ENCODE measurements around the gene RNU1-3. TPM values are rescaled to one million over a fixed set of nuclear protein-coding genes. Genes with fewer than 3 reads are reported as not detected.
"Not testable (repeated sequence)": the region's sequence is repeated elsewhere in the genome, so short reads cannot be mapped to it uniquely, and the experiment has no call there.

The RNU1-3 gene
- total RNA-seq, 1 experiment from 2014 or later: 1,290 TPM

DNA sequence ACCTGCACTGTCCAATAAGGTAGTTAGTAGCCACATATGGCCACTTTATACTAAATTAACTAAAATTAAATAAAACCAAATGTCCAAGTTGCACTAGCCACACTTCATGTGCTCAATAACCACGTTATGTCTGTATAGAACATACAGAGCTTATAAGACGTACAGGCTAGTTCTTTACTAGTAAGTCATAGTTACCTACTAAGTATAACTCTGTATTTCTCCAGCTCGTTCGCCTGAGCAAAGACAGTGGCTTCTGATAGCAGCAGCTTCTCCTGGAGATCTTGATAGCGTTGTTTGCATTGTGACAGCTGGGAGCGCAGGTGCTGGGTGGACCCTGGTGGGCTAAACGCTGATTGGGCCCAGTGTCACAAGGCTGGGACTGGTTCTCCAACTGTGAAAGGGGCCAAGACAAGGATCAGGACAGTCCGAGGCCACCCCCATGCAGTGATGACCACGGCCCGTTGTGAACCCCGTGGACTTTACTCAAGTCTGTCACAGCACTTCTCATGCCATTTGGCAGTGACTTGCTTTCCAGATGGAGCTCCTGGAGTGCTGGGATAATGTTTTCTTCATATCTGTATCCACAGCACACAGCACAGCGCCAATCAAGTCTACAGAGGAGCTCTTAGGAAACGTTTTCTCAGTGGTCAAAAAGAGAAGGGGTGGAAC is 20.5 kb upstream of the RNU1-3 start:
- H3K27me3 ChIP-seq (ENCODE audit: control insufficient read depth, insufficient read depth, low read length); intact Hi-C loops (cut with micrococcal nuclease; ENCODE audit: unreplicated experiment); H3K4me1 ChIP-seq (ENCODE audit: control insufficient read depth, insufficient read depth, low read length); DNase-seq (ENCODE audit: low read depth, low spot score); BruUV-seq (replicated peaks); H3K27ac ChIP-seq (ENCODE audit: low read length); in situ Hi-C loops (cut with HindIII; ENCODE audit: low pct_unique_long_range_greater_than_20kb, low sequenced_read_pairs); H3K4me3 ChIP-seq (ENCODE audit: low read depth in 2 of 2, low read length in 2 of 2); POLR2A ChIA-PET; H3K36me3 ChIP-seq (ENCODE audit: control insufficient read depth, insufficient read depth, low read length); H3K9me3 ChIP-seq (ENCODE audit: control insufficient read depth, insufficient read depth, low read depth, low read length); CTCF ChIA-PET: not testable (repeated sequence)
- peak; percentile 60; the same call in 1 of the 2 replicates for ATAC-seq

- ATAC-seq; DNase-seq (ENCODE audit: low read depth, low spot score); POLR2A ChIA-PET; H3K27me3 ChIP-seq (ENCODE audit: control insufficient read depth, insufficient read depth, low read length); H3K36me3 ChIP-seq (ENCODE audit: control insufficient read depth, insufficient read depth, low read length); intact Hi-C loops (cut with micrococcal nuclease; ENCODE audit: unreplicated experiment); H3K27ac ChIP-seq (ENCODE audit: low read length); BruUV-seq (replicated peaks); H3K4me1 ChIP-seq (ENCODE audit: control insufficient read depth, insufficient read depth, low read length); in situ Hi-C loops (cut with HindIII; ENCODE audit: low pct_unique_long_range_greater_than_20kb, low sequenced_read_pairs); H3K4me3 ChIP-seq (ENCODE audit: low read depth in 2 of 2, low read length in 2 of 2); CTCF ChIA-PET; H3K9me3 ChIP-seq (ENCODE audit: control insufficient read depth, insufficient read depth, low read depth, low read length): not testable (repeated sequence)
Observed at GRCh38 chr1:16685445-16686371, 19.0 kb upstream of the RNU1-3 start.

GRCh38 chr1:16684738-16685337 is 18.1 kb upstream of the RNU1-3 start:
- H3K36me3 ChIP-seq (ENCODE audit: control insufficient read depth, insufficient read depth, low read length); POLR2A ChIA-PET; CTCF ChIA-PET; ATAC-seq; H3K9me3 ChIP-seq (ENCODE audit: control insufficient read depth, insufficient read depth, low read depth, low read length); H3K4me1 ChIP-seq (ENCODE audit: control insufficient read depth, insufficient read depth, low read length); intact Hi-C loops (cut with micrococcal nuclease; ENCODE audit: unreplicated experiment); H3K27me3 ChIP-seq (ENCODE audit: control insufficient read depth, insufficient read depth, low read length); in situ Hi-C loops (cut with HindIII; ENCODE audit: low pct_unique_long_range_greater_than_20kb, low sequenced_read_pairs); DNase-seq (ENCODE audit: low read depth, low spot score); H3K27ac ChIP-seq (ENCODE audit: low read length); BruUV-seq (replicated peaks); H3K4me3 ChIP-seq (ENCODE audit: low read depth in 2 of 2, low read length in 2 of 2): not testable (repeated sequence)

DNA sequence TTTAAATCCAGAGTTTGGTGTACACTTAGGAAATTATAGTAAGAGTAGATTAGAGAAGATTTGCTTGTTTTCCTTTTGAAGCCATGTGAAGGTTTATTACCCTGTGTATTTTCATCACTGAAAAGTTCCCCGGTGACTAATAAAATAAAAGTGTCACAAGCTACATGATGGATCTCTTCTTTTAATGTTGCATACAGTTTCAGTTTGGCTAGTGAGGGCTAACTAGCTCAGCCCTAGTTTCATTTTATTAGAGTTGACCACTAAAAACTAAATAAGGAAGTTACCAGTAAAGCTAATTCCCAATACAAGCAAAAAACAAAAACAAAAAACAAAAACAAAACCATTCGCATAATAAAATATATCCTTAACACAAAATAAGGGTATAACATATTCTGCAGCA is 17.4 kb upstream of the RNU1-3 start:
- intact Hi-C loops (cut with micrococcal nuclease; ENCODE audit: unreplicated experiment); H3K4me1 ChIP-seq (ENCODE audit: control insufficient read depth, insufficient read depth, low read length); H3K27ac ChIP-seq (ENCODE audit: low read length); H3K27me3 ChIP-seq (ENCODE audit: control insufficient read depth, insufficient read depth, low read length); H3K4me3 ChIP-seq (ENCODE audit: low read depth in 2 of 2, low read length in 2 of 2); H3K9me3 ChIP-seq (ENCODE audit: control insufficient read depth, insufficient read depth, low read depth, low read length); BruUV-seq (replicated peaks); DNase-seq (ENCODE audit: low read depth, low spot score); POLR2A ChIA-PET; H3K36me3 ChIP-seq (ENCODE audit: control insufficient read depth, insufficient read depth, low read length); CTCF ChIA-PET; ATAC-seq; in situ Hi-C loops (cut with HindIII; ENCODE audit: low pct_unique_long_range_greater_than_20kb, low sequenced_read_pairs): not testable (repeated sequence)

DNA sequence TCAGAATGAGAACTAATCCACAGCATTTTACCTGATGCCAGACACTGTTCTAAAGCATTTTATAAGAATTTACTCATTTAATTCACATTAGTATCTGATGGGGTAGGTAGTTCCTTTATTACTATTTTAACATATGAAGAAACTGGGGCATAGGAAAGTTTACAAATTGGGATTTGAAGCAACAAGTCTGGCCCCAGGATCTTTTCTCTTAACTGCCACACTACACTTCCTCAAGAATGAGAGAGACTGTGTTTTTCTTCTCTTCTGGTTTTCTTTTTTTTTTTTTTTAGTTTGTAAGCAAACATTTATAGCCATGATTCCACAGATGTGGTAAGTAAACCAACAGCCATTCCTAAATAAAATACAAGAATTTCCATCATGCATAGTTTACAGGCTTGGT is 16.1 kb upstream of the RNU1-3 start:
- DNase-seq (ENCODE audit: low read depth, low spot score): not testable (repeated sequence)

DNA sequence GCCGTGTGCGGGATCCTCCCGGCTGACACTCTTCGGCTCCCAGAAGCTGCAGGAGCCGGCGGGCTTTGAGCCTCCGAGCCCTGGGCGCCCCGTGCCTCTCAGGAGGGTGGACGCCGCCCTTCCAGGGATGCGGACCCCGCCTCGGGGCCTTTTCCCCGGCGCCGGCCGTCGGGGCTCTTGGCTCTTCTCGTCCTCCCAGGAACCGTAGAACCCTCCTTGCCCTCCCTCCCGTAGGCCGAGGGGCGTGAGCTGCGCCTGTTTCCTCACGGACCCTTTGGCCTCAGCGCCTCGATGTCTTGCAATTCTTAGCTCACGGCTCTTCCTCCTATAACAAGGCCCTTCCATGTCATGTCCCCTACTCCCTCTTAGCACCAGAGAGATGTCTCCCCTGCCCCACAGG is 13.6 kb upstream of the RNU1-3 start:
- H3K27me3 ChIP-seq (ENCODE audit: control insufficient read depth, insufficient read depth, low read length); H3K9me3 ChIP-seq (ENCODE audit: control insufficient read depth, insufficient read depth, low read depth, low read length); POLR2A ChIA-PET; ATAC-seq; BruUV-seq (replicated peaks); H3K4me1 ChIP-seq (ENCODE audit: control insufficient read depth, insufficient read depth, low read length); H3K36me3 ChIP-seq (ENCODE audit: control insufficient read depth, insufficient read depth, low read length); H3K4me3 ChIP-seq (ENCODE audit: low read depth in 2 of 2, low read length in 2 of 2); DNase-seq (ENCODE audit: low read depth, low spot score); intact Hi-C loops (cut with micrococcal nuclease; ENCODE audit: unreplicated experiment); CTCF ChIA-PET; in situ Hi-C loops (cut with HindIII; ENCODE audit: low pct_unique_long_range_greater_than_20kb, low sequenced_read_pairs); H3K27ac ChIP-seq (ENCODE audit: low read length): not testable (repeated sequence)

More for the DNA sequence above, 16.1 kb upstream of the RNU1-3 start:
- CTCF ChIA-PET; H3K27ac ChIP-seq (ENCODE audit: low read length); H3K36me3 ChIP-seq (ENCODE audit: control insufficient read depth, insufficient read depth, low read length); POLR2A ChIA-PET; H3K27me3 ChIP-seq (ENCODE audit: control insufficient read depth, insufficient read depth, low read length); ATAC-seq; in situ Hi-C loops (cut with HindIII; ENCODE audit: low pct_unique_long_range_greater_than_20kb, low sequenced_read_pairs); H3K9me3 ChIP-seq (ENCODE audit: control insufficient read depth, insufficient read depth, low read depth, low read length); intact Hi-C loops (cut with micrococcal nuclease; ENCODE audit: unreplicated experiment); H3K4me3 ChIP-seq (ENCODE audit: low read depth in 2 of 2, low read length in 2 of 2); BruUV-seq (replicated peaks); H3K4me1 ChIP-seq (ENCODE audit: control insufficient read depth, insufficient read depth, low read length): not testable (repeated sequence)
